Kidney (tissue), 14 donors: ENCODE measurements around the gene SCN5A. TPM values are rescaled to one million over a fixed set of nuclear protein-coding genes. Genes with fewer than 3 reads are reported as not detected.

Experiments used
- DNase-seq, 5 donors: peaks; one replicate each; pipeline ENCODE4 v3.0.0-alpha.2; 2013 to 2020
- FAIRE-seq: peaks from 2 replicates; lab custom pipeline; 2012; peaks lifted over from hg19 to GRCh38; lab: Jason Lieb, UNC
- H3K27ac ChIP-seq, 2 donors: one replicate each; pipeline ENCODE4 v1.7.0; 2013; ENCODE audit warnings: low read depth in 2 of 2, low read length in 2 of 2, inconsistent platforms in 1 of 2
- H3K27me3 ChIP-seq: one replicate; pipeline ENCODE4 v1.7.1; 2013; ENCODE audit warnings: low read length, inconsistent platforms; ENCODE audit not compliant: control insufficient read depth, insufficient read depth
- H3K36me3 ChIP-seq, 3 donors: one replicate each; pipeline versions ENCODE4 v1.7.0 to v1.7.1; 2013; ENCODE audit warnings: low read length in 3 of 3, control low read depth in 1 of 3, inconsistent platforms in 1 of 3; ENCODE audit not compliant: insufficient read depth in 3 of 3, control insufficient read depth in 2 of 3
- H3K4me1 ChIP-seq, 3 donors: one replicate each; pipeline versions ENCODE4 v1.7.0 to v1.7.1; 2013; ENCODE audit warnings: low read length in 3 of 3, inconsistent platforms in 1 of 3, low read depth in 1 of 3; ENCODE audit not compliant: control insufficient read depth in 2 of 3, insufficient read depth in 2 of 3
- H3K4me3 ChIP-seq, 3 donors: one replicate each; pipeline versions ENCODE4 v1.7.0 to v1.8.1; 2013; ENCODE audit warnings: low read length in 3 of 3, control low read depth in 1 of 3, inconsistent platforms in 1 of 3
- H3K9ac ChIP-seq, 3 donors: one replicate each; pipeline versions ENCODE4 v1.7.0 to v1.7.1; 2013; ENCODE audit warnings: low read length in 3 of 3, control low read depth in 1 of 3, inconsistent platforms in 1 of 3
- H3K9me3 ChIP-seq, 3 donors: one replicate each; pipeline versions ENCODE4 v1.7.0 to v1.7.1; 2013; ENCODE audit warnings: low read length in 3 of 3, control low read depth in 1 of 3, inconsistent platforms in 1 of 3; ENCODE audit not compliant: control insufficient read depth in 2 of 3, insufficient read depth in 1 of 3
- intact Hi-C: fragments of 100-400 bp; cut with DNase I; formaldehyde crosslinking; loops from one replicate; pipeline ENCODE4 v1.11.1; 2022
- polyA plus RNA-seq: library from polyadenylated mRNA; stranded (reverse); fragments of 350-450 nt; fragmentation: Illumina TruSeq; extraction: RNeasy Lipid Tissue Mini Kit (QIAGEN cat#74804); gene quantifications from one replicate; pipeline ENCODE4 v1.2.3, GENCODE V29; 2014; ENCODE audit warnings: low read depth, low replicate concordance; ENCODE audit not compliant: insufficient read depth
- total RNA-seq: library from RNA; stranded (reverse); fragmentation: NEBNext Ultra II Directional; extraction: Animal tissue kit (Norgen Biotek cat#: 25700); gene quantifications from one replicate; pipeline ENCODE4 v1.2.1, GENCODE V29; 2021
- TF ChIP-seq, protein P1 (sequence below): IDR thresholded peaks from 3 replicates; pipeline ENCODE4 v1.5.1; 2012; ENCODE audit warnings: mild to moderate bottlenecking, moderate library complexity, borderline replicate concordance; ENCODE audit not compliant: insufficient read depth; ENCODE audit errors: extremely low read depth
- donor health status: control.
- donor health status: control.
- donor health status: control.
- donor health status: control.
- donor health status: control.
- donor health status: DM: yes; HTN: yes; CAD: no.
- donor health status: Normal renal cell carcinoma (clear cell type).

SCN5A gene
- total and polyA plus RNA-seq, 2 donors from 2014 or later: 0.06 to 0.72 TPM

GRCh38 chr3:38650248-38650951 is 913 bp upstream of the SCN5A start:
- TF ChIP-seq, protein P1, sequence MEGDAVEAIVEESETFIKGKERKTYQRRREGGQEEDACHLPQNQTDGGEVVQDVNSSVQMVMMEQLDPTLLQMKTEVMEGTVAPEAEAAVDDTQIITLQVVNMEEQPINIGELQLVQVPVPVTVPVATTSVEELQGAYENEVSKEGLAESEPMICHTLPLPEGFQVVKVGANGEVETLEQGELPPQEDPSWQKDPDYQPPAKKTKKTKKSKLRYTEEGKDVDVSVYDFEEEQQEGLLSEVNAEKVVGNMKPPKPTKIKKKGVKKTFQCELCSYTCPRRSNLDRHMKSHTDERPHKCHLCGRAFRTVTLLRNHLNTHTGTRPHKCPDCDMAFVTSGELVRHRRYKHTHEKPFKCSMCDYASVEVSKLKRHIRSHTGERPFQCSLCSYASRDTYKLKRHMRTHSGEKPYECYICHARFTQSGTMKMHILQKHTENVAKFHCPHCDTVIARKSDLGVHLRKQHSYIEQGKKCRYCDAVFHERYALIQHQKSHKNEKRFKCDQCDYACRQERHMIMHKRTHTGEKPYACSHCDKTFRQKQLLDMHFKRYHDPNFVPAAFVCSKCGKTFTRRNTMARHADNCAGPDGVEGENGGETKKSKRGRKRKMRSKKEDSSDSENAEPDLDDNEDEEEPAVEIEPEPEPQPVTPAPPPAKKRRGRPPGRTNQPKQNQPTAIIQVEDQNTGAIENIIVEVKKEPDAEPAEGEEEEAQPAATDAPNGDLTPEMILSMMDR: no peak
- no peak for DNase-seq
- Histone ChIP-seq H3K36me3 (no peaks in the 10 kb centered on the region), H3K9ac (no peak overlapping the region), H3K9me3 (no peaks in the 10 kb centered on the region), H3K27ac (no peak overlapping the region), H3K27me3 (peaks cover 2% of the 10 kb centered on the region), H3K4me3 (peak overlapping the region; percentile 21 to 49 (median 46)), H3K4me1 (peaks cover 0 to 14% (median 0%) of the 10 kb centered on the region in 3 donors)
- intact Hi-C loops: loop anchor here (10.0 kb wide), 1 partner anchor 126 kb away; no protein-coding TSS in a partner anchor
- no peak for FAIRE-seq

- FAIRE-seq (no peak), DNase-seq (peak in 3 of 5 donors; percentile 23 to 72 (median 51))
- no peaks in the 10 kb centered on the region for H3K9me3 ChIP-seq
- intact Hi-C loops: no loop called here
- no peaks in the 10 kb centered on the region for H3K36me3 ChIP-seq
- TF ChIP-seq, protein P1: no peak
- peaks cover 0 to 14% (median 0%) of the 10 kb centered on the region in 3 donors for H3K4me1 ChIP-seq
- no peak overlapping the region for H3K4me3 ChIP-seq
- peaks cover 2% of the 10 kb centered on the region for H3K27me3 ChIP-seq
- no peak overlapping the region for H3K9ac ChIP-seq
- no peak overlapping the region for H3K27ac ChIP-seq
Measured at GRCh38 chr3:38648659-38649499, 608 bp downstream of the SCN5A start.

- no peak overlapping the region for H3K9ac ChIP-seq
- FAIRE-seq (no peak), DNase-seq (peak in 1 of 5 donors; percentile 20)
- H3K36me3 ChIP-seq: no peaks in the 10 kb centered on the region
- H3K27ac ChIP-seq: no peak overlapping the region
- peaks cover 2% of the 10 kb centered on the region for H3K27me3 ChIP-seq
- H3K9me3 ChIP-seq: no peaks in the 10 kb centered on the region
- H3K4me3 ChIP-seq: no peak overlapping the region
- peaks cover 0 to 14% (median 0%) of the 10 kb centered on the region in 3 donors for H3K4me1 ChIP-seq
- intact Hi-C loops: no loop called here
- TF ChIP-seq, protein P1: no peak
Measured at GRCh38 chr3:38648024-38648658, 1.3 kb downstream of the SCN5A start.
